ENCODE measurements around the gene PRSS57. TPM values are rescaled to one million over a fixed set of nuclear protein-coding genes. Genes with fewer than 3 reads are reported as not detected.

Gene PRSS57
- total and polyA plus RNA-seq, 12 donors, result 0.13 to 0.51 (median 0.22) TPM; not detected in 9

DNA sequence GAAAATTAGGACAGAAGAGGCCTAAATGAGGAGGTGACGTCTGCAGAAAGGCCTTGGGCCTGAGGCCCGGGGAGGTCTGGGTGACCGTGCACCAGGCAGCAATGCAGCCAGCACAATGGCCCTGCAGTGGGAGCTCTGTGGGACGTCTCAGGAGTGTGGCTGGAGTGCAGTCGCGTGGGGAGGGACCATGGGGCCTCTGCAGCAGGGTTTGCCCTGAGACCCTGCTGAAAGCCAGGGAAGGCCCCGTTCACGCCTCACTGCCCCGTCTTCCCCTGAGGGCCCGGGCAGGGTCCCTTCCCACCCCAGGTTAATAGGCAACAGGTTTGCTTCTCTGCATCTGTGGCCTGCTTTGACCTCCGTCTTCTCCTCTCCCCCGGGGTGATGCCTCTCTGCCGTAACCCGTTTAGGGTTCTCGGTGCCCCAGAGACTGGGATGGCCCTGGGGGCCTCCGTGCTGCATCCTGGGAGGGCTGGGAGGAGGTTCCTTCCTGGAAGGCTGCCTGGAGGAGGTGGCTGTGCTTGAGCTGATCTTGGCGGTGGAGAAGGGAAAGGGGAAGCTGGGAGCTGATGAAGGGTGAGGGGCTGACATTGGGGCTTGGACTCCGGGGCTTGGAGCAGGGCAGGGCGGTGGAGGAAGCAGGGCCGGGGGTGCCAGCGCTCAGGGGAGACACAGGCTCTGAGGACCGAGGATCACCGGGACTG lies 23.1 kb upstream of the PRSS57 start:
- 31 to 44% (median 37%) methylated on average over 20 to 23 of the region's 23 CpGs for WGBS, 4 donors
- peak in 1 of 2 donors; percentile 37 for TF ChIP-seq POLR2A (IDR thresholded peaks at IDR 0.05)
- TF ChIP-seq CTCF (IDR thresholded peaks at IDR 0.05), result no peak
- no peaks in the 10 kb centered on the region for H3K27me3 ChIP-seq
- no peaks in the 10 kb centered on the region for H3K9me3 ChIP-seq (replicated peaks in 1 of 3)
- no peaks in the 10 kb centered on the region for H3K36me3 ChIP-seq (replicated peaks in 1 of 2)
- no peak overlapping the region for H3K4me3 ChIP-seq
- H3K27ac ChIP-seq, result peak overlapping the region; percentile 30 to 95 (median 86)
- peaks cover 21 to 30% of the 10 kb centered on the region in 2 donors for H3K4me1 ChIP-seq (replicated peaks in 1 of 2)
- peak in 6 of 7 donors; percentile 65 to 80 (median 76) for DNase-seq
- intact Hi-C loops (cut with DNase I), result no loop called here

DNA sequence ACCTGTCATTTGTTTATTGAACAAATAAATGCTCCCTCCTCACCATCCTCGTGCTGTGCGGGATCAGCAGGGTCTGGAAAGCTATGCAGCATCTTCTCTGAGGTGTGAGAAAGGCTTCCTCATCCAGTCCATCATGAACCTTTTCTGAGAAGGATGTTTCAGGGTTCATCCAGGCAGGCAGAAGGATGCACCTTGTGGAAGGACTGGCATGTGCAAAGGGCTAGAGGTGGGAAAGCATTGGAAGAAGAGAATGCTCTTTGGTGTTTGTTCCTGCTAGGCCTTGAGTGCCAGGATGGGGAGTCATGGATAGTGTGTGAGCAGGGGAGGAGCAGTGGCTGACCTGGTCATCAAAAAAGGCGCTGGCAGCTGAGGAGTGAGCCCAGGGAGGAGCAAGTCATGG lies 20.1 kb upstream of the PRSS57 start:
- DNase-seq, result no peak
- Histone ChIP-seq H3K27ac (no peak overlapping the region), H3K36me3 (replicated peaks in 1 of 2) (no peaks in the 10 kb centered on the region), H3K4me3 (no peak overlapping the region), H3K27me3 (no peaks in the 10 kb centered on the region), H3K9me3 (replicated peaks in 1 of 3) (no peaks in the 10 kb centered on the region), H3K4me1 (replicated peaks in 1 of 2) (peaks cover 18 to 25% of the 10 kb centered on the region in 2 donors)
- 88 to 98% (median 97%) methylated on average over 3 of the region's 3 CpGs for WGBS, 4 donors
- TF ChIP-seq CTCF (IDR thresholded peaks at IDR 0.05) (no peak), POLR2A (IDR thresholded peaks at IDR 0.05) (no peak)
- intact Hi-C loops (cut with DNase I), result no loop called here

DNA sequence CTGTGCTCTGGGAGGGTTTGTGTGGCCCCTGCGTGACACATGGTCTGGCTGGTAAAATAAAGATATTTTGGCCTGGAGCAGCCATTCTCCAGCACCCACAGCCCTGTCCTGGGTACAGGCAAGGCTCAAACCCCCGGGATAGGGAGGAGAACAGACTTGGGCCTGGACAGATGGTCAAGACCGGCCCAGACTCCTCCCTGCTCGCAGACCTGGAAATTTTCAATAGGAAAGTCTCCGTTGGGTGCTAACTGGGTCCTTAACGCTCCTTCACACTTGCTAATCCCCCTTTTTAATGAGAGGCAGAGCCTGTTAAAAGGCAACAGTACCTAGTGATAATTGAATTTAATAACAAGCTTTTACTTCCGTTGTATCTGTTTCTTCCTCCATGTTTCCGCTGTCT lies 16.0 kb upstream of the PRSS57 start:
- no peak for TF ChIP-seq POLR2A (IDR thresholded peaks at IDR 0.05)
- no peak for TF ChIP-seq CTCF (IDR thresholded peaks at IDR 0.05)
- Histone ChIP-seq H3K27me3 (no peaks in the 10 kb centered on the region), H3K27ac (peak overlapping the region in 2 of 5 donors; percentile 55 to 80), H3K4me3 (no peak overlapping the region), H3K36me3 (replicated peaks in 1 of 2) (no peaks in the 10 kb centered on the region), H3K9me3 (replicated peaks in 1 of 3) (no peaks in the 10 kb centered on the region), H3K4me1 (replicated peaks in 1 of 2) (peaks cover 0 to 4% of the 10 kb centered on the region in 2 donors)
- intact Hi-C loops (cut with DNase I), result no loop called here
- no peak for DNase-seq
- WGBS, 4 donors, result 71 to 87% (median 78%) methylated on average over 8 of the region's 8 CpGs

DNA sequence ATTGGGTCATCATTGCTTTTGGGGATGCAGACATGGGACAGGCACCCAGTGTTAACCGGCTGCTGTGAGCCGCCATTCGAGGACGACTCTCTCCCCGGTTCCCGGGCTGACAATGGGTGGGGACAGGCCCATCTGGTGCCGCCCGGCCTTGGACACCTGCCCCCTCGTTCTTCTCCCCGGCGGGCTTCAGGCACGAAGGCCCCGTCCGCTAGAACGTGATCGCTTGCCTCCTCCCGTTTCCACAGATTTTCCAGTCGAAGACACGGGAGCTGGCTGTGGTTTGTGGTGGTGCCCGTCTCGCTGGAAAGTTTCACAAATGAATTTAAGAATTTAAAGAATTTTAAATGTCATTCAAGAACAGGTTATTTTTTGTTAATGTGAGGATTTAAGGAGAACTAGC lies 15.5 kb upstream of the PRSS57 start:
- TF ChIP-seq CTCF (IDR thresholded peaks at IDR 0.05) (no peak), POLR2A (IDR thresholded peaks at IDR 0.05) (no peak)
- intact Hi-C loops (cut with DNase I), result no loop called here
- H3K27ac ChIP-seq, result peak overlapping the region in 2 of 5 donors; percentile 80 to 85
- WGBS, 4 donors, result 58 to 82% (median 72%) methylated on average over 19 to 21 of the region's 21 CpGs
- DNase-seq, result no peak
- no peaks in the 10 kb centered on the region for H3K9me3 ChIP-seq (replicated peaks in 1 of 3)
- peak overlapping the region in 1 of 4 donors; percentile 87 for H3K4me3 ChIP-seq
- H3K27me3 ChIP-seq, result no peaks in the 10 kb centered on the region
- H3K4me1 ChIP-seq (replicated peaks in 1 of 2), result peaks cover 0 to 4% of the 10 kb centered on the region in 2 donors
- no peaks in the 10 kb centered on the region for H3K36me3 ChIP-seq (replicated peaks in 1 of 2)
